ENCODE data around the gene TM4SF4. TPM values are rescaled to one million over a fixed set of nuclear protein-coding genes. Genes with fewer than 3 reads are reported as not detected.

Gene TM4SF4
- polyA plus RNA-seq, 3 donors = 0.08 TPM; not detected in 2

DNA sequence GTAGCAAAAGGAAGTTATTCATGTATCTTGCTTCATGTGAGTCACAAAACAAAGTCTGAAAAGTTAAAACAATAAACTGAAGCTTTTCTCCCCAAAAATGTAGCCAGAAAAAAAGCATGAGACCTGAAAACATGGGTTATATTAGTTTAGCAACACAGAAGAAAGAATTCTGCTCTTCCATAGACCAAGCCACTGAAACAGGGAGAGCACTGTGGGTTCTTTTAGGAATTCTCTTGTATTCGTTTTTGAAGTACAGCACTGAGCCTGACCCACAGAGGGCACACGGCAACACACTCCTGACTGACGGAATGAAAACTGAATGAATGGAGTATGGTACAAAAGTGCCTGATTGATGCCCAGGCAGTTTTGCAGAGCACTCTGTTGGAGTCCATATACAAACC, 66.6 kb downstream of the TM4SF4 start:
- no peak overlapping the region for H3K27ac ChIP-seq (ENCODE audit: low read depth in 1 of 2, low read length in 2 of 2)
- Mint-ChIP-seq H3K9me3 (no peaks in the 10 kb centered on the region), H3K4me3 (no peak overlapping the region), H3K4me1 (no peaks in the 10 kb centered on the region), H3K27me3 (ENCODE audit: low read depth in 3 of 3) (peaks cover 10 to 14% (median 11%) of the 10 kb centered on the region in 3 donors), H3K27ac (peak overlapping the region in 2 of 7 donors; percentile 18 to 60), H3K36me3 (no peaks in the 10 kb centered on the region)
- H4K20me1 ChIP-seq (ENCODE audit: insufficient read depth, low read length) = no peaks in the 10 kb centered on the region
- no peaks in the 10 kb centered on the region for H3K79me2 ChIP-seq (ENCODE audit: insufficient read depth, low read length)
- intact Hi-C loops (cut with micrococcal nuclease) = no loop called here
- H3K9me3 ChIP-seq (replicated peaks in 1 of 2; ENCODE audit: control insufficient read depth in 1 of 2, insufficient read depth in 1 of 2, low read length in 2 of 2) = no peaks in the 10 kb centered on the region
- H3K36me3 ChIP-seq (replicated peaks in 1 of 2; ENCODE audit: control insufficient read depth in 1 of 2, insufficient read depth in 2 of 2, low read length in 2 of 2) = no peaks in the 10 kb centered on the region
- WGBS (ENCODE audit: insufficient coverage) = no CpG with 5 or more reads among the region's 3 CpGs
- H3K9ac ChIP-seq (ENCODE audit: insufficient read depth, low read length, poor library complexity, severe bottlenecking) = no peak overlapping the region
- H3K4me3 ChIP-seq (replicated peaks in 1 of 3; ENCODE audit: low read depth in 2 of 3, low read length in 3 of 3) = no peak overlapping the region
- H3K4me1 ChIP-seq (ENCODE audit: control insufficient read depth in 1 of 2, insufficient read depth in 2 of 2, low read length in 2 of 2) = no peaks in the 10 kb centered on the region
- TF ChIP-seq, protein P1, sequence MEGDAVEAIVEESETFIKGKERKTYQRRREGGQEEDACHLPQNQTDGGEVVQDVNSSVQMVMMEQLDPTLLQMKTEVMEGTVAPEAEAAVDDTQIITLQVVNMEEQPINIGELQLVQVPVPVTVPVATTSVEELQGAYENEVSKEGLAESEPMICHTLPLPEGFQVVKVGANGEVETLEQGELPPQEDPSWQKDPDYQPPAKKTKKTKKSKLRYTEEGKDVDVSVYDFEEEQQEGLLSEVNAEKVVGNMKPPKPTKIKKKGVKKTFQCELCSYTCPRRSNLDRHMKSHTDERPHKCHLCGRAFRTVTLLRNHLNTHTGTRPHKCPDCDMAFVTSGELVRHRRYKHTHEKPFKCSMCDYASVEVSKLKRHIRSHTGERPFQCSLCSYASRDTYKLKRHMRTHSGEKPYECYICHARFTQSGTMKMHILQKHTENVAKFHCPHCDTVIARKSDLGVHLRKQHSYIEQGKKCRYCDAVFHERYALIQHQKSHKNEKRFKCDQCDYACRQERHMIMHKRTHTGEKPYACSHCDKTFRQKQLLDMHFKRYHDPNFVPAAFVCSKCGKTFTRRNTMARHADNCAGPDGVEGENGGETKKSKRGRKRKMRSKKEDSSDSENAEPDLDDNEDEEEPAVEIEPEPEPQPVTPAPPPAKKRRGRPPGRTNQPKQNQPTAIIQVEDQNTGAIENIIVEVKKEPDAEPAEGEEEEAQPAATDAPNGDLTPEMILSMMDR (IDR thresholded peaks at IDR 0.05) = no peak
- H3K4me2 ChIP-seq (replicated peaks; ENCODE audit: extremely low read depth, low read length, poor library complexity, severe bottlenecking) = no peak overlapping the region
- H3K27me3 ChIP-seq (ENCODE audit: control insufficient read depth in 2 of 2, insufficient read depth in 2 of 2, low read length in 2 of 2) = peaks cover 0 to 7% of the 10 kb centered on the region in 2 donors
- H2AFZ ChIP-seq (ENCODE audit: insufficient read depth, low read depth, low read length, poor library complexity, severe bottlenecking) = no peak overlapping the region
- DNase-seq = no peak

DNA sequence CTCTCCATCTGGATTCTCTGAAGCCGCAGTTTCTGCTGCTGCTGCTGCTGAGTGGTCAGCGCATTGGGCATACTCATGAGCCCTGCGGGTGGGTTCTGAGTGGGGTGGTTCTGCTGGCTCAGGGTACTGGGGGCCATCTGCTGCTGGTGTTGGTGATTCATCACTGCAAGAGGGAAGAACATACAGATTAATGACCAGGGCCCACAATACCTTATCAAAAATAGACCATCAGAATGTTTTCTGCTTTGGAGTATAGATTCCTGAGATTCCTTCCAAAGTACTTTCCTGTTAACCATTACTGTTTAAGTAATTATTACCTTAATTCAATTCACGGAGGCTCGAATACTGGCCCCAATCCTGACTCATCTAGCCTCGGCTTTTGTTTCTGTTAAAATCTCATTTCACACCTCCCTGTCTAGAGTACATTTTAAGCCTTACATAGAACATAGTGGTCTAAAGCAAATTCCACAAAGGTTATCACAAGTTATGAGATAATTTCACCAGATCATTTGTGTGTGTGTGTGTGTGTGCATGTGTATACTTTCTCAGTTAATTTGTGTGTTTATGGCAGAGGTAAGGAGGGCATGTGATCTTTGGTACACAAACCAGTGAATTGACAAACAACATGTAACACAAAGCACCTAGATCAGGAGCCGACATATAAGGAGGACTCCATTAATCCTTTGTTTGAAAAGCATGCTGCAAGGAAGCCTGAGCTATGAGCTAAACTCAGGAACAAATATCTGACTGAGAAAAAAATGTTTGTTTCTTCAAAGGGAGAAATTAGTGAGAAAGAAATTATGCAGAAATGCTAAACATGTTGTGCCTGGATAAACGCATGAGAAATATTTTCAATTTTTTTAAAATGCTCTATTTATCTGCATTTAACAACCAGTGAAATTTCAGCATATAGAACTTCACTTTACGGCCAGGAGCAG, 68.1 kb downstream of the TM4SF4 start:
- DNase-seq = no peak
- Histone ChIP-seq H3K9ac (ENCODE audit: insufficient read depth, low read length, poor library complexity, severe bottlenecking) (no peak overlapping the region), H3K27me3 (ENCODE audit: control insufficient read depth in 2 of 2, insufficient read depth in 2 of 2, low read length in 2 of 2) (peaks cover 0 to 7% of the 10 kb centered on the region in 2 donors), H3K9me3 (replicated peaks in 1 of 2; ENCODE audit: control insufficient read depth in 1 of 2, insufficient read depth in 1 of 2, low read length in 2 of 2) (no peaks in the 10 kb centered on the region), H3K79me2 (ENCODE audit: insufficient read depth, low read length) (no peaks in the 10 kb centered on the region), H2AFZ (ENCODE audit: insufficient read depth, low read depth, low read length, poor library complexity, severe bottlenecking) (no peak overlapping the region), H3K36me3 (replicated peaks in 1 of 2; ENCODE audit: control insufficient read depth in 1 of 2, insufficient read depth in 2 of 2, low read length in 2 of 2) (no peaks in the 10 kb centered on the region), H3K27ac (ENCODE audit: low read depth in 1 of 2, low read length in 2 of 2) (no peak overlapping the region), H4K20me1 (ENCODE audit: insufficient read depth, low read length) (no peaks in the 10 kb centered on the region), H3K4me1 (ENCODE audit: control insufficient read depth in 1 of 2, insufficient read depth in 2 of 2, low read length in 2 of 2) (no peaks in the 10 kb centered on the region), H3K4me3 (replicated peaks in 1 of 3; ENCODE audit: low read depth in 2 of 3, low read length in 3 of 3) (no peak overlapping the region), H3K4me2 (replicated peaks; ENCODE audit: extremely low read depth, low read length, poor library complexity, severe bottlenecking) (no peak overlapping the region)
- no peak overlapping the region for H3K27ac Mint-ChIP-seq
- no peaks in the 10 kb centered on the region for H3K36me3 Mint-ChIP-seq
- no CpG with 5 or more reads among the region's 9 CpGs for WGBS (ENCODE audit: insufficient coverage)
- no peaks in the 10 kb centered on the region for H3K4me1 Mint-ChIP-seq
- TF ChIP-seq, protein P1 (IDR thresholded peaks at IDR 0.05) = no peak
- peaks cover 14 to 22% (median 15%) of the 10 kb centered on the region in 3 donors for H3K27me3 Mint-ChIP-seq (ENCODE audit: low read depth in 3 of 3)
- H3K4me3 Mint-ChIP-seq = no peak overlapping the region
- intact Hi-C loops (cut with micrococcal nuclease) = no loop called here
- no peaks in the 10 kb centered on the region for H3K9me3 Mint-ChIP-seq
